LNCaP clone FGC (cell line): ENCODE results near the gene SARDH.

ENCODE experiments used
- DNase-seq: peaks from one replicate; pipeline ENCODE4 v3.0.0-alpha.2; 2011; ENCODE audit warnings: low read depth
- H3K4me3 ChIP-seq: 2 replicates; pipeline ENCODE4 v1.5.1; 2011; ENCODE audit warnings: mild to moderate bottlenecking, low read depth, low read length, control low read depth
- TF ChIP-seq, protein P1 (sequence below): IDR thresholded peaks from 2 replicates; pipeline ENCODE4 v1.5.1; 2012; ENCODE audit warnings: mild to moderate bottlenecking; ENCODE audit not compliant: control insufficient read depth, insufficient read depth; ENCODE audit errors: extremely low read depth

The SARDH gene

DNA sequence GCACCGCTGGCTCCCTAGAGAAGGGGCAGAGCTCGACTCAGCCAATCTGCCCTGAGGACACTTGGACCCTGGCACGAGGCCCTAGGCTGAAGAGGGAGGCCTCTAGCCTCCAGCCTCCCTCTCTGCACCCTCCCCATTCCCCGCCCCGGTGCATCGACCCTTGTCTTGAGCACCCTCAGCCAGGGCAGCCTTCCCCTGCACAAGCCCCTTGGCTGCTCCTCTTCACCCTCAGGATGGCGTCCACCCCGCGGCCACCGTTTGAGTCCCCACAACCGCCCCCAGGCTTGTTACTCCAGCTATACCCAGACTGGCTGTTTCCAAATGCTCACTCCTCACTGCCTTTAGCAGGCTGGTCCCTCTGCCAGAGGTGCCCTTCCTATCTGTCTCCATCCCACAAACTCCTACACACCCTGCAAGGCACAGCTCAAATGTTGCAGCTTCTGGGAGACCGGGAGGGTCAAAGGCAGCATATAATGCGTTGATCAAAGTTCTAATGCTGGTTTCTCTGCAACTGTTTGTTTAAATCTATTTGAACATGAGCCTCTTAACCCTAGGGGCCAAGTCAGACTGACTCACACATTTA lies 122.5 kb downstream of the SARDH start:
- no peak overlapping the region for H3K4me3 ChIP-seq
- TF ChIP-seq, protein P1, sequence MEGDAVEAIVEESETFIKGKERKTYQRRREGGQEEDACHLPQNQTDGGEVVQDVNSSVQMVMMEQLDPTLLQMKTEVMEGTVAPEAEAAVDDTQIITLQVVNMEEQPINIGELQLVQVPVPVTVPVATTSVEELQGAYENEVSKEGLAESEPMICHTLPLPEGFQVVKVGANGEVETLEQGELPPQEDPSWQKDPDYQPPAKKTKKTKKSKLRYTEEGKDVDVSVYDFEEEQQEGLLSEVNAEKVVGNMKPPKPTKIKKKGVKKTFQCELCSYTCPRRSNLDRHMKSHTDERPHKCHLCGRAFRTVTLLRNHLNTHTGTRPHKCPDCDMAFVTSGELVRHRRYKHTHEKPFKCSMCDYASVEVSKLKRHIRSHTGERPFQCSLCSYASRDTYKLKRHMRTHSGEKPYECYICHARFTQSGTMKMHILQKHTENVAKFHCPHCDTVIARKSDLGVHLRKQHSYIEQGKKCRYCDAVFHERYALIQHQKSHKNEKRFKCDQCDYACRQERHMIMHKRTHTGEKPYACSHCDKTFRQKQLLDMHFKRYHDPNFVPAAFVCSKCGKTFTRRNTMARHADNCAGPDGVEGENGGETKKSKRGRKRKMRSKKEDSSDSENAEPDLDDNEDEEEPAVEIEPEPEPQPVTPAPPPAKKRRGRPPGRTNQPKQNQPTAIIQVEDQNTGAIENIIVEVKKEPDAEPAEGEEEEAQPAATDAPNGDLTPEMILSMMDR: no peak
- DNase-seq: no peak

DNA sequence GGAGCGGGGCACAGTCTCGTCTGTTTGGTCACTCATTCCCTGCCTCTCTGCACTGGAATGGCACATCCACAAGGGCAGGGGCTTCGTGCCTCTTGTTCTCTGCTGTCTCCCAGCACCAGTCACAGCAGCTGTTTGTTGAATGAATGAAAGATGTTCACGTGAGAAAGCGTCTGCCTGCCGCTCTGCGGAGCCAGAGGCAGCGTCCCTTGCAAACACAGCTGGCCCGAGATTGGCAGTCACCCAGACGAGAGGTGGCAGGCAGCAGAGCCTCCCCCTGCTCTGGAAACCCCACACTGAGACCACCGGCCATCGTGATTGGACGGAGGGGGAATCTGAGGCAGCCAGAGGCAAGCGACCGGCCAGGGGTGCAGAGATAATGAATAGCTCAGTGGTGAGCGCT lies 123.0 kb downstream of the SARDH start:
- no peak overlapping the region for H3K4me3 ChIP-seq
- TF ChIP-seq, protein P1: no peak
- DNase-seq: no peak

DNA sequence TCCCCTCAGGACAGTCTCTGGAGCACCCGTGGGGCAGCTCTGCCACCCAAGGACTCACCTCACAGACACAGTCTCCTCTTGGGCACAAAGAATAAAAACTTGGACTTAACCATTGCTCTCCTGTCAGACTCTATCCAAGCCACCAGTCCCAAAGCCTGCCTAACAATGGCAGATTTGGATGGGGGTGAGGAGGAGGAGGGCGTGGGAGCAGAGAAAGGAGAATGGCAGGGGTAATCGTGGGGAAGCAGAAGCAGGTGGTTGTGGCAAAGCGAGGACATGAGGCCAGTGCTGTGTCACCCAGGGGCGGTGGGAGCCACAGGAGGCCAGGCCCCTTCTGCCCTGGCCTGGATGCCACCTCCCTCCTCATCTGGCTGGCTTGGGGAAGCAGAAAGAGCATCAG lies 123.5 kb downstream of the SARDH start:
- no peak for DNase-seq
- no peak overlapping the region for H3K4me3 ChIP-seq
- TF ChIP-seq, protein P1: no peak

DNA sequence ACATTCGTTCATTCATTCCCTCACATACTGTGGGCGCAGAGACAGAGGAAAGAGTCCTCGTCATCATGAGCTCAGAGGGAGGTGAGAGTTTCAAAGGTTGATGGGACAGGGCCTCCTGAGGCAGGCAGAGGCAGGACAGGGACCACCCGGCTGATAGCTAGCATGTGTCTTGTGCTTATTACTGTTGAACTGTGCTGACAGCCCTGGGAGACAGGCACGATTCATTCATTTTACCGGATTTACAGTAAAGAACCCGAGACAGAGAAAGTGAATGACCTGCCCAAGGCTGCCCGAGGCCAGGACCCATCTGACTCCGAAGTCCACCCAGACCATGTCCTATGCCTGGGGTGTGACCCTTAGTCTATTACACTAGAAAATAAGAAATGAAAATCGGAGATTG lies 124.1 kb downstream of the SARDH start:
- H3K4me3 ChIP-seq: no peak overlapping the region
- TF ChIP-seq, protein P1: no peak
- no peak for DNase-seq
